Thoracic aorta (tissue), 2 donors: ENCODE data around the gene RASGRF1. TPM values are rescaled to one million over a fixed set of nuclear protein-coding genes. Genes with fewer than 3 reads are reported as not detected.
A peak's percentile ranks its signal among the peaks of the same experiment; 100 is the strongest.

ENCODE experiments used
- ATAC-seq: fragments of 150-250 bp; one replicate; pipeline ENCODE4 v1.8.0; 2017; ENCODE audit warnings: low read depth; ENCODE audit not compliant: insufficient number of reproducible peaks, low FRiP score
- DNase-seq: peaks from one replicate; pipeline ENCODE4 v3.0.0-alpha.2; 2020; ENCODE audit warnings: low spot score
- H3K27ac ChIP-seq, 2 donors: fragments of 200-600 bp; sonication (generic); 1 replicate in 1 of 2; 2 replicates in 1 of 2; pipeline ENCODE4 v1.5.1; 2016; ENCODE audit warnings: mild to moderate bottlenecking in 2 of 2, moderate library complexity in 2 of 2
- H3K27me3 ChIP-seq: fragments of 200-600 bp; sonication (generic); replicated peaks from 2 replicates; pipeline ENCODE4 v1.6.0; 2016; ENCODE audit warnings: mild to moderate bottlenecking; ENCODE audit not compliant: insufficient read depth
- H3K36me3 ChIP-seq: fragments of 200-600 bp; sonication (generic); one replicate; pipeline ENCODE4 v1.5.1; 2016
- H3K4me1 ChIP-seq, 2 donors: fragments of 200-600 bp; sonication (generic); 1 replicate in 1 of 2; 2 replicates in 1 of 2; pipeline versions ENCODE4 v1.5.1 to v1.6.0; 2016; ENCODE audit warnings: low read depth in 2 of 2, mild to moderate bottlenecking in 1 of 2; ENCODE audit not compliant: control insufficient read depth in 1 of 2
- H3K4me3 ChIP-seq: fragments of 200-600 bp; sonication (generic); 2 replicates; pipeline ENCODE4 v1.5.1; 2016; ENCODE audit warnings: mild to moderate bottlenecking
- H3K9me3 ChIP-seq: fragments of 200-600 bp; sonication (generic); 2 replicates; pipeline ENCODE4 v1.5.1; 2016
- CTCF ChIP-seq: fragments of 200-600 bp; sonication (generic); IDR thresholded peaks from one replicate; pipeline ENCODE4 v1.5.1; 2019; ENCODE audit warnings: antibody characterized with exemption
- total RNA-seq, 2 donors: library from RNA; depleted of rRNA; stranded (reverse); fragments of >200 nt; gene quantifications; one replicate each; pipeline versions ENCODE4 v1.1.0 to v1.2.3, GENCODE V29; 2016

Gene RASGRF1
- total RNA-seq, 2 donors from 2014 or later, result not detected

DNA sequence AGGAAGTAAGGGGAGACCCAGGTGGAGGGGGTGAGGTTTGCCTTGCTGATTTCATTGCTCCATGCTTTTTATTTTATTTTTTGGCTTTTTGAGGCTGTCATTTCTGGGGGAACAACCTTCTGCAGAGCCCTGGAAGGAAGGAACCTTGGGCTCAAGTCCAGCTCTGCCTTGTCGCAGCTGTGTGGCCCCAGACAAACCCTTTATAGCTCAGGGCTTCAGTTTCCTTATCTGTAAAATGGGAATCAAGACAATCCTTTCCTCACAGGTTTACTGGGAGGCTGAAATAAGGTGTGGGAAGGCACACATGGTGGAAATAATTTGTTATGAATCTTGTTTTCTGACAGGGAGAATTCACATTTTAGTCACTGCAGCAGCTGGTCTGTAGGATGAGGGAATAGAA is 100.3 kb downstream of the RASGRF1 start:
- no peak for TF ChIP-seq CTCF
- DNase-seq (no peak), ATAC-seq (no peak)
- Histone ChIP-seq H3K9me3 (no peaks in the 10 kb centered on the region), H3K4me1 (peaks cover 11% of the 10 kb centered on the region in 2 donors), H3K36me3 (no peaks in the 10 kb centered on the region), H3K27me3 (no peaks in the 10 kb centered on the region), H3K4me3 (no peak overlapping the region), H3K27ac (no peak overlapping the region)

DNA sequence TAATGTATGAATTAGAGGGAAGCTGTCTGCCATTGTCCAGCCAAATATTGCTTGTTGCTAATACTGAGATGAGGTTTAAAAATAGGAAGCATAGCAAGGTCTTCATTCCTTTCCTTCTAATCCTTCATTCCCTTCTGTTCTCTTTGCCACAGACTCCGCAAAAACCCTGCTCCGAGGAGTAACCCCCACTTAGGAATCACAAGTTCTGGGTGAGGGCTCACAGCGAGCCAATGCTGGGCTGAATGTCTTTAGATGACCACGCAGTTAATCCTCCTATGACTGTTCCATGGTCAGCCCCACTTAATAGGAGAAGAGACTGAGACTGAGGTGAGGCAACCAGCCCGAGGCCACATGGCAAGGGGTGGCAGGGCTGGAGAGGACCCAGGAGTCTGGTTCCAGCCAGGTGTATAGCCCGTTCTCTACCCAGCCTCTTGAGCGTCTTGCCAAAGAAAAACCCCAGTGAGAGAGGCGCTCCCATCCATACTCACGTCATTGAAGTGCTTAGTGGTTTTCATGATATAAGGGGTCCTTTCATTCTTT is 100.8 kb downstream of the RASGRF1 start:
- ATAC-seq (no peak), DNase-seq (no peak)
- Histone ChIP-seq H3K36me3 (no peaks in the 10 kb centered on the region), H3K27me3 (no peaks in the 10 kb centered on the region), H3K27ac (no peak overlapping the region), H3K4me1 (peaks cover 11% of the 10 kb centered on the region in 2 donors), H3K4me3 (no peak overlapping the region), H3K9me3 (no peaks in the 10 kb centered on the region)
- TF ChIP-seq CTCF, result no peak

GRCh38 chr15:78988361-78988911 is 102.1 kb downstream of the RASGRF1 start:
- H3K36me3 ChIP-seq, result no peaks in the 10 kb centered on the region
- H3K4me3 ChIP-seq, result no peak overlapping the region
- H3K9me3 ChIP-seq, result no peaks in the 10 kb centered on the region
- peak; percentile 65 for ATAC-seq
- H3K27me3 ChIP-seq, result no peaks in the 10 kb centered on the region
- no peak for TF ChIP-seq CTCF
- peak overlapping the region; percentile 35 to 48 for H3K27ac ChIP-seq
- peaks cover 11% of the 10 kb centered on the region in 2 donors for H3K4me1 ChIP-seq
- peak; percentile 42 for DNase-seq

GRCh38 chr15:78987556-78988360 is 102.8 kb downstream of the RASGRF1 start:
- H3K4me1 ChIP-seq, result peaks cover 11% of the 10 kb centered on the region in 2 donors
- ATAC-seq (no peak), DNase-seq (no peak)
- H3K4me3 ChIP-seq, result no peak overlapping the region
- H3K27me3 ChIP-seq, result no peaks in the 10 kb centered on the region
- no peaks in the 10 kb centered on the region for H3K9me3 ChIP-seq
- no peaks in the 10 kb centered on the region for H3K36me3 ChIP-seq
- peak overlapping the region in 1 of 2 donors; percentile 45 for H3K27ac ChIP-seq
- no peak for TF ChIP-seq CTCF

DNA sequence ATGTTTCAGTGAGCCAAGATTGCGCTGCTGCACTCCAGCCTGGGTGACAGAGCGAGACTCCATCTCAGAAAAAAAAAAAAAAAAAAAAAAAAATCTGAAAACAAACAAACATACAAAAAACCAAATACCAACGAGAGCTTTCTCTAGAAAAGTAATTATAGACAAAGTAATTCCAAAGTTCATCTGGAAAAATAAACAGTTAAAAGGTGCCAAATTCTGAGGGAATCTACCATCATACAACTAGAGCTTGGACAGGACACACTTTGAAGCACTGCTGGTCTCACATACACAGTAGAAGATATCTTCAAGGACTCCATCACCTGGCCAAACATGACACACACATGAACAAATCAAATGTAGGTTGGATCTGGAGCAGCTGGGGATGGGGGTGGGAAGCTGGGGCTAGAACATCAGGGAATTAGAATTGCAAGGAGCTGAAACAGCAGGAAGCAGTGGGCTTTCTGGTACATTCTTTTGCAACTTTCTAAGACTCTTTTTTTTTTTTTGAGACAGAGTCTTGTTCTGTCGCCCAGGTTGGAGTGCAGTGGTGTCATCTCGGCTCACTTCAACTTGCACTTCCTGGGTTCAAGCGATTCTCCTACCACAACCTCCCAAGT is 104.6 kb downstream of the RASGRF1 start:
- Histone ChIP-seq H3K9me3 (no peaks in the 10 kb centered on the region), H3K36me3 (no peaks in the 10 kb centered on the region), H3K27me3 (no peaks in the 10 kb centered on the region), H3K27ac (no peak overlapping the region), H3K4me1 (peaks cover 11% of the 10 kb centered on the region in 2 donors), H3K4me3 (no peak overlapping the region)
- ATAC-seq (no peak), DNase-seq (no peak)
- TF ChIP-seq CTCF, result no peak
